Measurements from ENCODE around the gene UPK1A.

GRCh38 chr19:35661995-35662340 lies 4.3 kb upstream of the UPK1A start:
- TF ChIP-seq YY1 (IDR thresholded peaks at IDR 0.05; ENCODE audit: insufficient read depth, insufficient read length) (no peak), SUZ12 (IDR thresholded peaks at IDR 0.05; ENCODE audit: extremely low read depth, insufficient read depth, insufficient read length) (no peak)

Data from NT2/D1 (cell line).